Measurements from ENCODE around the gene SPSB1. TPM values are rescaled to one million over a fixed set of nuclear protein-coding genes. Genes with fewer than 3 reads are reported as not detected.

Gene SPSB1
- total RNA-seq, 1 donor from 2014 or later = 22.0 TPM

GRCh38 chr1:9306006-9306405 is 13.3 kb downstream of the SPSB1 start:
- H3K27ac Mint-ChIP-seq = no peak overlapping the region
- H3K36me3 Mint-ChIP-seq = no peaks in the 10 kb centered on the region
- no peak for DNase-seq (ENCODE audit: low spot score in 2 of 2, unreplicated experiment in 2 of 2)
- TF ChIP-seq CTCF (IDR thresholded peaks at IDR 0.05; ENCODE audit: unreplicated experiment) = no peak
- no peak overlapping the region for H3K4me3 Mint-ChIP-seq
- H3K4me1 Mint-ChIP-seq = peaks cover 18% of the 10 kb centered on the region
- H3K27me3 Mint-ChIP-seq (ENCODE audit: low read depth) = no peaks in the 10 kb centered on the region
- no peaks in the 10 kb centered on the region for H3K9me3 Mint-ChIP-seq

- no peak overlapping the region for H3K4me3 Mint-ChIP-seq
- no peak for DNase-seq (ENCODE audit: low spot score in 2 of 2, unreplicated experiment in 2 of 2)
- H3K36me3 Mint-ChIP-seq = no peaks in the 10 kb centered on the region
- no peaks in the 10 kb centered on the region for H3K27me3 Mint-ChIP-seq (ENCODE audit: low read depth)
- no peak for TF ChIP-seq CTCF (IDR thresholded peaks at IDR 0.05; ENCODE audit: unreplicated experiment)
- H3K27ac Mint-ChIP-seq = no peak overlapping the region
- H3K4me1 Mint-ChIP-seq = peaks cover 28% of the 10 kb centered on the region
- H3K9me3 Mint-ChIP-seq = no peaks in the 10 kb centered on the region
These were observed 14.6 kb downstream of the SPSB1 start for GRCh38 chr1:9307303-9307702.

GRCh38 chr1:9308236-9308785 is 15.6 kb downstream of the SPSB1 start:
- H3K4me1 Mint-ChIP-seq = peaks cover 22% of the 10 kb centered on the region
- H3K27ac Mint-ChIP-seq = no peak overlapping the region
- DNase-seq (ENCODE audit: low spot score in 2 of 2, unreplicated experiment in 2 of 2) = no peak
- no peaks in the 10 kb centered on the region for H3K27me3 Mint-ChIP-seq (ENCODE audit: low read depth)
- no peak overlapping the region for H3K4me3 Mint-ChIP-seq
- no peaks in the 10 kb centered on the region for H3K9me3 Mint-ChIP-seq
- no peak for TF ChIP-seq CTCF (IDR thresholded peaks at IDR 0.05; ENCODE audit: unreplicated experiment)
- no peaks in the 10 kb centered on the region for H3K36me3 Mint-ChIP-seq

- Mint-ChIP-seq H3K27ac (no peak overlapping the region), H3K27me3 (ENCODE audit: low read depth) (no peaks in the 10 kb centered on the region), H3K36me3 (no peaks in the 10 kb centered on the region), H3K4me3 (no peak overlapping the region), H3K9me3 (no peaks in the 10 kb centered on the region), H3K4me1 (peaks cover 18% of the 10 kb centered on the region)
- no peak for DNase-seq (ENCODE audit: low spot score in 2 of 2, unreplicated experiment in 2 of 2)
- TF ChIP-seq CTCF (IDR thresholded peaks at IDR 0.05; ENCODE audit: unreplicated experiment) = no peak
These were observed 16.4 kb downstream of the SPSB1 start for GRCh38 chr1:9309080-9309479.

GRCh38 chr1:9309991-9310390 is 17.3 kb downstream of the SPSB1 start:
- Mint-ChIP-seq H3K27ac (no peak overlapping the region), H3K27me3 (ENCODE audit: low read depth) (no peaks in the 10 kb centered on the region), H3K36me3 (no peaks in the 10 kb centered on the region), H3K4me1 (peaks cover 18% of the 10 kb centered on the region), H3K4me3 (no peak overlapping the region), H3K9me3 (no peaks in the 10 kb centered on the region)
- DNase-seq (ENCODE audit: low spot score in 2 of 2, unreplicated experiment in 2 of 2) = no peak
- TF ChIP-seq CTCF (IDR thresholded peaks at IDR 0.05; ENCODE audit: unreplicated experiment) = no peak

GRCh38 chr1:9311029-9311428 is 18.3 kb downstream of the SPSB1 start:
- no peaks in the 10 kb centered on the region for H3K27me3 Mint-ChIP-seq (ENCODE audit: low read depth)
- H3K9me3 Mint-ChIP-seq = no peaks in the 10 kb centered on the region
- no peak for TF ChIP-seq CTCF (IDR thresholded peaks at IDR 0.05; ENCODE audit: unreplicated experiment)
- no peak overlapping the region for H3K4me3 Mint-ChIP-seq
- no peaks in the 10 kb centered on the region for H3K36me3 Mint-ChIP-seq
- peaks cover 18% of the 10 kb centered on the region for H3K4me1 Mint-ChIP-seq
- DNase-seq (ENCODE audit: low spot score in 2 of 2, unreplicated experiment in 2 of 2) = no peak
- H3K27ac Mint-ChIP-seq = peak overlapping the region; percentile 72

Measured in mesothelial cell of epicardium (in vitro differentiated cells).